Activated naive CD8-positive, alpha-beta T cell (primary cell): ENCODE measurements around the gene C20orf204.
"Not testable (repeated sequence)": the region's sequence is repeated elsewhere in the genome, so short reads cannot be mapped to it uniquely, and the experiment has no call there.

ENCODE experiments used
- H3K27ac Mint-ChIP-seq: one replicate; pipeline ENCODE4 v1.8.0; 2021; ENCODE audit warnings: mixed read lengths
- H3K27me3 Mint-ChIP-seq: one replicate; pipeline ENCODE4 v1.8.0; 2021; ENCODE audit warnings: mixed read lengths
- H3K36me3 Mint-ChIP-seq: one replicate; pipeline ENCODE4 v1.8.0; 2021; ENCODE audit warnings: mixed read lengths
- H3K4me1 Mint-ChIP-seq: one replicate; pipeline ENCODE4 v1.8.0; 2021; ENCODE audit warnings: low read depth, mixed read lengths
- H3K4me3 Mint-ChIP-seq: one replicate; pipeline ENCODE4 v1.8.0; 2021; ENCODE audit warnings: mild to moderate bottlenecking, mixed read lengths
- H3K9me3 Mint-ChIP-seq: one replicate; pipeline ENCODE4 v1.8.0; 2021; ENCODE audit warnings: low read depth, mixed read lengths

C20orf204 gene, protein sequence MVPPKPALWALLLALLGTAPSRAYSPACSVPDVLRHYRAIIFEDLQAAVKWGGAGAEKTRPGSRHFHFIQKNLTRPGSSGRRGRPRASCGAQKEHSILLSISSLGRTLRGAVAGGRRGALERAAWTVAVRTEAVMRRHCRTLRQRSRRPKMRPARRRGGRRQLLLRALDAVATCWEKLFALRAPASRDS

DNA sequence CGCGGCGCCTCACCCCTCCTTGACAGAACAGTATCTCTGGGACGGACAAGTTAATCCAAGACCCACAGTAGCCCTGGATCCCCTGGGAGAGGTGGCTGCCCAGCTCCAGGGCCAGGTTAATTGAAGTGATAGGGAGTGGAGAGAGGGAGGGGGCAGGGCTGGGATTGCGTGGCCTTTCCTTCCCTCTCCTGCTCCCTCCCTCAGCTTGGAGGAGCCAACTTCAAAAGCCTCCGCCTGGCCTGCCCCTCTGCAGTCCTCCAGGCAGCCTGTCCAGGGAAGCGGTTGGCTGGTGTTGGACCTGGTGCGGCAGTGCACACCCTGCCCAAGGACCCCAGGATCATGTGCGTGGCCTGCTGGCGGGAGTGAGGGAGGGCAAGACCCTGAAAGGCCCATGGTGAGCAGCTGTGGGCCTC, at the start of gene C20orf204:
C20orf204 (plus strand) TSS at position 250 of the 413 bp plus-strand sequence; CDS start at position 392, 142 bp downstream.
- Mint-ChIP-seq H3K27me3 (no peaks in the 10 kb centered on the region), H3K9me3 (no peaks in the 10 kb centered on the region), H3K4me3 (peak within 1 kb of the TSS; percentile 74), H3K4me1 (peaks cover 33% of the 10 kb centered on the region), H3K27ac (peak within 1 kb of the TSS; percentile 92), H3K36me3 (peaks cover 2% of the 10 kb centered on the region)

DNA sequence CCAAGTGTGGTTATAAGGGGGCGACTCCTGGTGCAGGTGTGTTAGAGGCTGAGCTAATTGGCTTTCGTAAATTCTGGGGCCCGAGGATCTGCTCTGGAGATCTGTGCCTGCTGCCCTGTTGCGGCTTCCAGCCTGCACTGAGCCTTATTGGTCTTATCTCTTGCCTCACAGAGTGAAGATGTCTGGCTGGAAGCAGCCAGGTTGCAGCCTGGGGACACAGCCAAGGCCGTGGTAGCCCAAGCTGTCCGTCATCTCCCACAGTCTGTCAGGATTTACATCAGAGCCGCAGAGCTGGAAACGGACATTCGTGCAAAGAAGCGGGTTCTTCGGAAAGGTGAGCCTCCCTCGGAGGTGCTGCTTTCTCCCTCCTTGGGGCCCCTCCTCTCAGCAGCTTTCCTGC, 35.1 kb upstream of the C20orf204 start:
- no peak overlapping the region for H3K27ac Mint-ChIP-seq
- no peaks in the 10 kb centered on the region for H3K9me3 Mint-ChIP-seq
- peaks cover 8% of the 10 kb centered on the region for H3K36me3 Mint-ChIP-seq
- no peak overlapping the region for H3K4me3 Mint-ChIP-seq
- no peaks in the 10 kb centered on the region for H3K27me3 Mint-ChIP-seq
- H3K4me1 Mint-ChIP-seq = peaks cover 3% of the 10 kb centered on the region

DNA sequence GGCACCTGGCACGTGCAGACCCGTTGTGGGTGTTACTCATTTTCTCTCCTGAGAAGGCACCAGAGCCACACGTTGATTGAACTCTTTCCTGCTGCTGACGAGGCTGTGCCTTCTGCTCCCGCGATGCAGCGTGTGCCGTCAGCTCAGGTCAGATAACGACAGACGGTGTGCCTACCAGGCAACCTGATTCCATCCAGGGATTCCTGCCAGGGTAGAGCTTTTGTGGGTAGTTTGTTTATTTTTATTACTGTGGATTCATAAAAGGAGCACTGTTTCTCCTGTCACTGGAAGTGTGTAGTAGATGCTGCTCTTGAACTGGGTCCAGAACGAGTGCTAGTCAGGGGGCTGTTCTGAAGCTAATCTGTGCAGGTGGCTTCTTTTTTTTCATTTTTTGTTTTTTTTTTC, 34.4 kb upstream of the C20orf204 start:
- H3K9me3 Mint-ChIP-seq = no peaks in the 10 kb centered on the region
- peaks cover 3% of the 10 kb centered on the region for H3K4me1 Mint-ChIP-seq
- H3K4me3 Mint-ChIP-seq = no peak overlapping the region
- no peak overlapping the region for H3K27ac Mint-ChIP-seq
- no peaks in the 10 kb centered on the region for H3K27me3 Mint-ChIP-seq
- H3K36me3 Mint-ChIP-seq = peaks cover 8% of the 10 kb centered on the region

DNA sequence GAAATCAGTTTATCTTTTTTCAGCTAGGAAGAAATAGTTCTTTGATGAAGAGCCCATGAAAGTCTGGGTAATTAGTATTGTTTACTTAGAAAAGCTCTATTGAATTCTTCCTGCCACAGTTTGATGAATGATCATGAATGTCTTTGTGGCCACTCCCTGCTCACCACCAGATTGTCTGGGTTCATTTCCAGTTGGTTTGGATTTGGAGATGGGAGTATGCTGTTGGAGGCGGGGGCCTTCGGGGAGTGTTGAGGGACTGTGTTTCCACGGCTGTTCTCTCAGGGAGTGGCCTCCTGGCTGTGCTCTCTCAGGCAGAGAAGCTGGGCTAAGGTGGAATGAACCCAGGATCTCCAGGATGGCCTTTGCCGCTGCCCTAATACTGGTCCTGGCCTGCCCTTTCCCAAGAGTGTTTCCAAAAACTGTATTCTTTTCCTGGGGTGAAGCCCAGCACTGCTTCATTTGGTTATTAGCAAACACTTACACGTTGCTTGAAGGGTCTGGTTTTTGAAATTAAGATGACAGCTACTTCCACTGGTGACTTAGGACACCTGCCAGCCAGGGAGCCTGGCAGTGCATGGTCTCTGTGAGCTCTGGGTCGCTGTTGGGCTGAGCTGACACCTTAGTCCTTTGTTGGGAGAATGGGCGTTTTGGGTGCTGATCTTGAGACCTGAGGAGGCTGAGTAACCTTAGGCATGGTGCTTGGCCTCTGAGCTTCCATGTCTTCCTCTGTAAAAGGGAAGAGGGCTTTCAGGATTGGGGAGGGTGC, 31.8 kb upstream of the C20orf204 start:
- H3K4me1 Mint-ChIP-seq = peaks cover 3% of the 10 kb centered on the region
- H3K27ac Mint-ChIP-seq = no peak overlapping the region
- H3K36me3 Mint-ChIP-seq = peaks cover 12% of the 10 kb centered on the region
- no peak overlapping the region for H3K4me3 Mint-ChIP-seq
- H3K27me3 Mint-ChIP-seq = no peaks in the 10 kb centered on the region
- H3K9me3 Mint-ChIP-seq = peaks cover 7% of the 10 kb centered on the region

DNA sequence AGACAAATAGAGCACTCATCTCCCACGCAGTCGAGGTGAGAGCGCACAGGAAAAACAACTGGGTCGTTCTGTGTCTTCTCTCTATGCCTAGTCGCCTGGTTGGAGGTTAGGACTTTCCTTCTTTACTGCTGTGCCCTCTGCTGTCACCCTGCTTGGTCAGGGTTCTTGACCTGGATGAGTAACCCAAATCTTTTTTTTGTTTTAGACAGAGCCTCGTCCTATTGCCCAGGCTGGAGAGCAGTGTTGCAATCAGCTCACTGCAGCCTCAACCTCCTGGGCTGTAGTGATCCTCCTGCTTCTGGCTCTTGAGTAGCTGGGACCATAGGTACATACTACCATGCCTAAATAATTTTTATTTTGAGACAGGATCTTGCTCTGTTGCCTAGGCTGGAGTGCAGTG, 30.6 kb upstream of the C20orf204 start:
- Mint-ChIP-seq H3K27me3 (no peaks in the 10 kb centered on the region), H3K36me3 (peaks cover 20% of the 10 kb centered on the region), H3K4me3 (no peak overlapping the region), H3K27ac (no peak overlapping the region), H3K4me1 (peaks cover 5% of the 10 kb centered on the region), H3K9me3 (peaks cover 13% of the 10 kb centered on the region)

DNA sequence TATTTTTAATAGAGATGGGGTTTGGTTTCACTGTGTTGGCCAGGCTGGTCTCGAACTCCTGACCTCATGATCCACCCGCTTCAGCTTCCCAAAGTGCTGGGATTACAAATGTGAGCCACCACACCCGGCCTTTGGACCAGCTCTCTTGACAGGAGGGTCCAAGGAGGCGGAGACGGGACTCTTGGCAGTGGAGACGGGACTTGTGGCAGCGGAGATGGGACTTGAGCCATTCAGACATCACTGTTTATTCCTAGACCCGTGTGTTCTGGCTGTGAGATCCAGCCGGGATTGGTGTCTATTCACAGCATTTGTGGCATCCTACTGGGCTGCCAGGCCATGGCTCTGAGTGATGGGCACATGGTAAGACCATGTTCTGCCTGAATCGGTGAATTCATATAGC, 29.5 kb upstream of the C20orf204 start:
- Mint-ChIP-seq H3K4me3 (no peak overlapping the region), H3K9me3 (peaks cover 13% of the 10 kb centered on the region), H3K4me1 (peaks cover 9% of the 10 kb centered on the region), H3K27ac (no peak overlapping the region), H3K36me3 (peaks cover 28% of the 10 kb centered on the region), H3K27me3 (no peaks in the 10 kb centered on the region)

DNA sequence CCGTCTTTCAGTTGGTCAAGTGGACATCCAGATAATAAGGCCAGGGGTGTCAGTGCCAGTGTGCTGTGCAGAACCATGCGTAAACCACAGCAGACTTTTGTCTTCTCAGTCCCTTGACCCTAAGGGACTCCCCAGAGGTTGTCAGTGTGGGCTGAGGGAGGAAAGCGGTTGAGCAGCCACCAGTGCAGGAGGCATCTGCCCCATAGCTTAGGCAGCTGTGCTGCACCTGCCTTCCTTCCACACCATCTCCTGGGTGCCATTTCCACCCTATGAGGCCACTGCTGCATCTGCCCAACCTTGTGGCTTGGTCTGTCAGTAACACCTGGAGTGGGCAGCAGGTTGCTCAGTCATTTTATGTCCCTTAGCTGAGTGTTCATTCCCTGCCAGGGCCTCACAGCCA, 29.1 kb upstream of the C20orf204 start:
- Mint-ChIP-seq H3K27ac (no peak overlapping the region), H3K4me1 (peaks cover 8% of the 10 kb centered on the region), H3K27me3 (no peaks in the 10 kb centered on the region), H3K4me3 (no peak overlapping the region), H3K36me3 (peaks cover 29% of the 10 kb centered on the region), H3K9me3 (peaks cover 13% of the 10 kb centered on the region)

DNA sequence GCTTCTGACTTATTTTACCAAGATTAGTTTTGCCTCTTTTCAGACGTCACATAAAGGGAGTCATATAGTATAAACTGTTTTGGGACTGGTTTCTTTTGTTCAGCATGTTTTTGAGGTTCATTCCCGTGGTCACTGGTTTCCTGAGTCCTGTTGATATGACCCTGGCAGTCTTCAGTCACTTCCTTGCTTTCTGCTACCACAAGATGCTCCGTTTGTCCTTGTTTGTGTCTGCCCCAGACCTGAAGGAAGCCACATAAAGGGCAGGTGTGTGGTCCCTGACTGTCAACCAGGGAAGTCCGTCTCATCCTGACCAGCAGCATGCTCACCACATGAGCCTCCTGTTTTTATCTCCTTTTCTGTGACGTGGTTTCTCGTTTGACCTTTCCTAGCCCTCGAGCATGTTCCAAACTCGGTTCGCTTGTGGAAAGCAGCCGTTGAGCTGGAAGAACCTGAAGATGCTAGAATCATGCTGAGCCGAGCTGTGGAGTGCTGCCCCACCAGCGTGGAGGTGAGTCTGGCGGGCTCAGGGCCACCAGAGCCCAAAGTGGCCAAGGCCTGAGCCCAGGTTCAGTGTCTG, 26.1 kb upstream of the C20orf204 start:
- Mint-ChIP-seq H3K4me3 (no peak overlapping the region), H3K27me3 (no peaks in the 10 kb centered on the region), H3K27ac (no peak overlapping the region), H3K36me3 (peaks cover 34% of the 10 kb centered on the region), H3K4me1 (peaks cover 18% of the 10 kb centered on the region), H3K9me3 (peaks cover 13% of the 10 kb centered on the region)

DNA sequence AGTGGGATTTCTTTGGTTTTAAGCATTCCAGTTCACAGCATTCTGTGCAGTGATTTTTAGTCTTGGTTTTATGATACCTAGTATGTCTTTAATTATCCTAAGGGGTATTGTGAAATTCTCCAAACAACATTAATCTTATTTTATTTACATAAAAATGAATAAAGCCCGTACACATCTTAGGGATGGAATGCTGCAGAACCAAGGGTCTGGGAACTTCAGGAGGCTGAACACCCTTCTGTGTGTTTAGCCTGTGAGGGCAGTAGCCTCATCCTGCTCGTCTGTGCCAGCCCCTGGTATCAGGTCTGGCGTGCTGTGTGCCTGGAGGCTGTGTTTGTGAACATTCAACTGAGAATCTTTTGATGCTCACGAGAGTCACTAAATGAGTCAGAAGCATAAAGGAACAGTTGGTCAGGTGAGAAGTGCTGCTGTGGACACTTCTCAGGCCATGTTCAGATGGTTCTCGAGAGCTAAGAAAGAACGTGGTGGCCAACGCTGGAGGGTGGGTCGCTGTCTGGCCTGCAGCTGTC, 25.2 kb upstream of the C20orf204 start:
- Mint-ChIP-seq H3K4me1 (peaks cover 18% of the 10 kb centered on the region), H3K4me3 (no peak overlapping the region), H3K27me3 (no peaks in the 10 kb centered on the region), H3K36me3 (peaks cover 38% of the 10 kb centered on the region), H3K9me3 (peaks cover 13% of the 10 kb centered on the region), H3K27ac (no peak overlapping the region)

DNA sequence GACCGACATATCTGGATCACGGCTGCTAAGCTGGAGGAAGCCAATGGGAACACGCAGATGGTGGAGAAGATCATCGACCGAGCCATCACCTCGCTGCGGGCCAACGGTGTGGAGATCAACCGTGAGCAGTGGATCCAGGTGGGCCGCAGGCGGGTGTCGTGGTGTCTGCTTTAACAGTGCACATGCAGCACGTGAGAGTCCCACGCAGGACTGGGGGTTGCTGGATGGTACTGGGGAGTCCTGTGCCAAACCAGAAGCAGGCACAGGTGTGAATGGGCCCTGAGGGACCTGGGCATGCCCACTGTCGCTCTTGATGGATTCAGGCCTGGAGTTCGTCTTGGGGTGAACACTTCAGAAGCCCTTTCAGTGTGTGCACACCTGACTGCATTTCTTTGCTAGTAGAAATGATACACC, 24.6 kb upstream of the C20orf204 start:
- H3K27me3 Mint-ChIP-seq = no peaks in the 10 kb centered on the region
- H3K9me3 Mint-ChIP-seq = peaks cover 13% of the 10 kb centered on the region
- peaks cover 39% of the 10 kb centered on the region for H3K36me3 Mint-ChIP-seq
- peak overlapping the region; percentile 64 for H3K27ac Mint-ChIP-seq
- peaks cover 18% of the 10 kb centered on the region for H3K4me1 Mint-ChIP-seq
- no peak overlapping the region for H3K4me3 Mint-ChIP-seq

DNA sequence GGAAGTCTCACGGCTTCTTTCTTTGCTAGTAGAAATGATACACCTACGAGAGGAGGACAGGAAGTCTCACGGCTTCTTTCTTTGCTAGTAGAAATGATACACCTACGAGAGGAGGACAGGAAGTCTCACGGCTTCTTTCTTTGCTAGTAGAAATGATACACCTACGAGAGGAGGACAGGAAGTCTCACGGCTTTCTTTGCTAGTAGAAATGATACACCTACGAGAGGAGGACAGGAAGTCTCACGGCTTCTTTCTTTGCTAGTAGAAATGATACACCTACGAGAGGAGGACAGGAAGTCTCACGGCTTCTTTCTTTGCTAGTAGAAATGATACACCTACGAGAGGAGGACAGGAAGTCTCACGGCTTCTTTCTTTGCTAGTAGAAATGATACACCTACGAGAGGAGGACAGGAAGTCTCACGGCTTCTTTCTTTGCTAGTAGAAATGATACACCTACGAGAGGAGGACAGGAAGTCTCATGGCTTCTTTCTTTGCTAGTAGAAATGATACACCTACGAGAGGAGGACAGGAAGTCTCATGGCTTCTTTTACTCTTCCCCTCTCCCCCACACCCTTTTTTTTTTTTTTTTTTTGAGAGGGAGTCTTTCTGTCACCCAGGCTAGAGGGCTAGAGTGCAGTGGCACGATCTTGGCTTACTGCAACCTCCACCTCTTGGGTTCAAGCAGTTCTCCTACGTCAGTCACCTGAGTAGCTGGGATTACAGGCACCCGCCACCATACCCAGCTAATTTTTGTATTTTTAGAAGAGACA, 23.4 kb upstream of the C20orf204 start:
- Mint-ChIP-seq H3K36me3 (peaks cover 43% of the 10 kb centered on the region), H3K4me3 (peak overlapping the region; percentile 57), H3K9me3 (peaks cover 13% of the 10 kb centered on the region), H3K27ac (peak overlapping the region; percentile 77), H3K4me1 (peaks cover 19% of the 10 kb centered on the region)
- not testable (repeated sequence) for H3K27me3 Mint-ChIP-seq

DNA sequence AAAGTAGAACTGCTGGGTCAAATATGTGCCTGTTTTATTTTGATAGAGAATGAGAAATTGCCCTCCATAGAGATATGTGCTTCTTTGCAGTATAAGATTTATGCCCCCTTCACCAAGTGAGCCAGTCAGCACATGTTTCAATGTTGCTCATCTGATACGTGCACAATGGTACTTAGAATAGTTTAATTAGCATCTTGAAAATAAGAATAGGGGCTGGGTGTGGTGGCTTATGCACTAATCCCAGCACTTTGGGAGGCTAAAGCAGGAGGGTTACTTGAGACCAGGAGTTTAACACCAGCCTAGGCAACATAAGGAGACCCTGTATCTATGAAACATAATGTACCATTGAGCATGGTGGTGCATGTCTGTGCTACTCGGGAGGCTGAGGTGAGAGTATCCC, 20.3 kb upstream of the C20orf204 start:
- no peaks in the 10 kb centered on the region for H3K27me3 Mint-ChIP-seq
- H3K4me3 Mint-ChIP-seq = no peak overlapping the region
- H3K9me3 Mint-ChIP-seq = no peaks in the 10 kb centered on the region
- no peak overlapping the region for H3K27ac Mint-ChIP-seq
- peaks cover 35% of the 10 kb centered on the region for H3K36me3 Mint-ChIP-seq
- peaks cover 17% of the 10 kb centered on the region for H3K4me1 Mint-ChIP-seq

DNA sequence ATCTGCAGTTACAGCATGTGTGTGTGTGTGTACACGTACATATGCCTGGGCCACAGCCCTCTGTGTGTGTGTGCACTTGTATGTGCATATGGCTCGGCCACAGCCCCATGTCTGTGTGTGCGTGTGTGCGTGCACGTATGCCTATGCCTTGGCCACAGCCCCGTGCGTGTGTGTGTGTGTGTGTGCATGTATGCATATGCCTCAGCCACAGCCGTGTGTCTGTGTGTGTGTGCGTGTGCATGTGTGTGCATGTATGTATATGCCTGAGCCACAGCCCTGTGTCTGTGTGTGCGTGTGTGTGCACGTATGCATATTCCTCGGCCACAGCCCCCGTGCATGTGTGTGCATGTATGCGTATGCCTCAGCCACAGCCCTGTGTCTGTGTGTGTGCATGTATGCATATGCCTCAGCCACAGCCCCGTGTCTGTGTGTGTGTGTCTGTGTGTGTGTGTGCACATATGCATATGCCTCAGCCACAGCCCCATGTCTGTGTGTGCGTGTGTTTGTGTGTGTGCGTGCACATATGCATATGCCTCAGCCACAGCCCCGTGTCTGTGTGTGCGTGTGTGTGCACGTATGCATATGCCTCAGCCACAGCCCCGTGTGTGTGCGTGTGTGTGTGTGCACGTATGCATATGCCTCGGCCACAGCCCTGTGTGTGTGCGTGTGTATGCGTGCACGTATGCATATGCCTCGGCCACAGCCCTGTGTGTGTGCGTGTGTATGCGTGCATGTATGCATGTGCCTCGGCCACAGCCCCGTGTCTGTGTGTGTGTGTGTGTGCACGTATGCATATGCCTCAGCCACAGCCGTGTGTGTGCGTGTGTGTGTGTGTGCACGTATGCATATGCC, 14.6 kb upstream of the C20orf204 start:
- H3K9me3 Mint-ChIP-seq = no peaks in the 10 kb centered on the region
- no peaks in the 10 kb centered on the region for H3K27me3 Mint-ChIP-seq
- H3K36me3 Mint-ChIP-seq = peaks cover 19% of the 10 kb centered on the region
- peaks cover 2% of the 10 kb centered on the region for H3K4me1 Mint-ChIP-seq
- H3K27ac Mint-ChIP-seq = no peak overlapping the region
- no peak overlapping the region for H3K4me3 Mint-ChIP-seq
